ENCODE measurements around the gene ZNF76. TPM values are rescaled to one million over a fixed set of nuclear protein-coding genes. Genes with fewer than 3 reads are reported as not detected.

The ZNF76 gene
- total and polyA plus RNA-seq, 2 of the 13 experiments (the other 11 are each of a cell fraction or from before 2014, with no cell fraction given) = 13.2 to 26.4 TPM

DNA sequence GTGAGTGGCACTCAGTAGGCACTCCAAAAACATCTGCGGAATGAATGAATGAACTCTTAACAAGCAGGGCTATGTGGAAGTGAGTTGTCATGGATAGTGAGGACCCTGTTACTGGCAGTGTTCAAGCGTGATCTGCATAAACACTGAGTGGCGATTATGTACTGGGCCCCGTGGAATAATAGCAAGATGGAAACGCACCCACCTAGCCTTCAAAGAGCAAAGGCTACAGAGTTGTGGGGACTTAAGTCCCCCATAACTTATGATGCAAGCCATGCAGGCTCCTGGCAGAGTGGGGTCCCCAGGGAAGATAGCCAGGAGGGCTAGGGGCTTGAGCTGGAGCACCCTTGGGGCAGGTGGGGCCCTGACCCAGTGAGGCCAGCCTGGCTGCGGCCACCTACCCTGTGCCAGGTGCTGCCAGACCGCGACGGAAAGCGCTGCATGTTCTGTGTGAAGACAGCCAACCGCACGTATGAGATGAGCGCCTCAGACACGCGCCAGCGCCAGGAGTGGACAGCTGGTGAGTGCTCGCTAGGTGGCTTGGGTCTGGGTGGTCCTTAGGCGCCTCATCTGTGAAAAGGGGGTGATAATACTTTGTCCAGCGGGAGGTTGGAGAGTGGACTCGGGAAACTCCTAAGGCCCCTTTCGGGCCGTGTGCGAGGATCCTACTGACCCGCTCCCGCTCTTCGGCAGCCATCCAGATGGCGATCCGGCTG, 58.1 kb downstream of the ZNF76 start (continued):
- TF ChIP-seq, protein P1, sequence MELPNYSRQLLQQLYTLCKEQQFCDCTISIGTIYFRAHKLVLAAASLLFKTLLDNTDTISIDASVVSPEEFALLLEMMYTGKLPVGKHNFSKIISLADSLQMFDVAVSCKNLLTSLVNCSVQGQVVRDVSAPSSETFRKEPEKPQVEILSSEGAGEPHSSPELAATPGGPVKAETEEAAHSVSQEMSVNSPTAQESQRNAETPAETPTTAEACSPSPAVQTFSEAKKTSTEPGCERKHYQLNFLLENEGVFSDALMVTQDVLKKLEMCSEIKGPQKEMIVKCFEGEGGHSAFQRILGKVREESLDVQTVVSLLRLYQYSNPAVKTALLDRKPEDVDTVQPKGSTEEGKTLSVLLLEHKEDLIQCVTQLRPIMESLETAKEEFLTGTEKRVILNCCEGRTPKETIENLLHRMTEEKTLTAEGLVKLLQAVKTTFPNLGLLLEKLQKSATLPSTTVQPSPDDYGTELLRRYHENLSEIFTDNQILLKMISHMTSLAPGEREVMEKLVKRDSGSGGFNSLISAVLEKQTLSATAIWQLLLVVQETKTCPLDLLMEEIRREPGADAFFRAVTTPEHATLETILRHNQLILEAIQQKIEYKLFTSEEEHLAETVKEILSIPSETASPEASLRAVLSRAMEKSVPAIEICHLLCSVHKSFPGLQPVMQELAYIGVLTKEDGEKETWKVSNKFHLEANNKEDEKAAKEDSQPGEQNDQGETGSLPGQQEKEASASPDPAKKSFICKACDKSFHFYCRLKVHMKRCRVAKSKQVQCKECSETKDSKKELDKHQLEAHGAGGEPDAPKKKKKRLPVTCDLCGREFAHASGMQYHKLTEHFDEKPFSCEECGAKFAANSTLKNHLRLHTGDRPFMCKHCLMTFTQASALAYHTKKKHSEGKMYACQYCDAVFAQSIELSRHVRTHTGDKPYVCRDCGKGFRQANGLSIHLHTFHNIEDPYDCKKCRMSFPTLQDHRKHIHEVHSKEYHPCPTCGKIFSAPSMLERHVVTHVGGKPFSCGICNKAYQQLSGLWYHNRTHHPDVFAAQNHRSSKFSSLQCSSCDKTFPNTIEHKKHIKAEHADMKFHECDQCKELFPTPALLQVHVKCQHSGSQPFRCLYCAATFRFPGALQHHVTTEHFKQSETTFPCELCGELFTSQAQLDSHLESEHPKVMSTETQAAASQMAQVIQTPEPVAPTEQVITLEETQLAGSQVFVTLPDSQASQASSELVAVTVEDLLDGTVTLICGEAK (IDR thresholded peaks at IDR 0.05) = no peak
- TF ChIP-seq, protein P1 (CRISPR knock-in tag; IDR thresholded peaks at IDR 0.05) = peak; percentile 49; the same call in 1 of the 2 replicates
- TF ChIP-seq ZNF773 (CRISPR knock-in tag; IDR thresholded peaks at IDR 0.05; ENCODE audit: borderline replicate concordance) (no peak), TOPORS (CRISPR knock-in tag; IDR thresholded peaks at IDR 0.05) (no peak), ZNF781 (CRISPR knock-in tag; IDR thresholded peaks at IDR 0.05; ENCODE audit: borderline replicate concordance, not compliant biosample characterization) (peak; percentile 50), MBNL3 (CRISPR knock-in tag; conservative IDR thresholded peaks at IDR 0.05) (no peak), NRL (CRISPR knock-in tag; IDR thresholded peaks at IDR 0.05; ENCODE audit: borderline replicate concordance) (peak; percentile 87; the same call in 1 of the 2 replicates), ZMYM3 (CRISPR knock-in tag; IDR thresholded peaks at IDR 0.05) (no peak), ZFP36L1 (CRISPR knock-in tag; IDR thresholded peaks at IDR 0.05) (peak; percentile 80; the same call in 1 of the 2 replicates), ZNF296 (CRISPR knock-in tag; conservative IDR thresholded peaks at IDR 0.05) (0 out of 2 replicates have a peak, but pooled peaks have one; percentile 65), TCF7 (IDR thresholded peaks at IDR 0.05; ENCODE audit: low read depth) (no peak), ZNF160 (CRISPR knock-in tag; IDR thresholded peaks at IDR 0.05) (no peak), CENPX (CRISPR knock-in tag; IDR thresholded peaks at IDR 0.05) (no peak), ZNF543 (CRISPR knock-in tag; IDR thresholded peaks at IDR 0.05) (no peak), ZBTB21 (CRISPR knock-in tag; IDR thresholded peaks at IDR 0.05) (no peak), PHF8 (CRISPR knock-in tag; IDR thresholded peaks at IDR 0.05) (no peak), U2AF1 (optimal IDR thresholded peaks at IDR 0.05; ENCODE audit: low read depth, low read length) (no peak), ZNF670 (CRISPR knock-in tag; IDR thresholded peaks at IDR 0.05; ENCODE audit: borderline replicate concordance) (no peak), PHF21A (CRISPR knock-in tag; IDR thresholded peaks at IDR 0.05) (peak; percentile 50; the same call in 1 of the 2 replicates), ZNF629 (CRISPR knock-in tag; conservative IDR thresholded peaks at IDR 0.05) (no peak)
- TF ChIP-seq, protein P2, sequence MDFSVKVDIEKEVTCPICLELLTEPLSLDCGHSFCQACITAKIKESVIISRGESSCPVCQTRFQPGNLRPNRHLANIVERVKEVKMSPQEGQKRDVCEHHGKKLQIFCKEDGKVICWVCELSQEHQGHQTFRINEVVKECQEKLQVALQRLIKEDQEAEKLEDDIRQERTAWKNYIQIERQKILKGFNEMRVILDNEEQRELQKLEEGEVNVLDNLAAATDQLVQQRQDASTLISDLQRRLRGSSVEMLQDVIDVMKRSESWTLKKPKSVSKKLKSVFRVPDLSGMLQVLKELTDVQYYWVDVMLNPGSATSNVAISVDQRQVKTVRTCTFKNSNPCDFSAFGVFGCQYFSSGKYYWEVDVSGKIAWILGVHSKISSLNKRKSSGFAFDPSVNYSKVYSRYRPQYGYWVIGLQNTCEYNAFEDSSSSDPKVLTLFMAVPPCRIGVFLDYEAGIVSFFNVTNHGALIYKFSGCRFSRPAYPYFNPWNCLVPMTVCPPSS (IDR thresholded peaks at IDR 0.05) = no peak
